GM04503 (cell line): ENCODE results near the gene RHBDL1.

Experiments
- DNase-seq: peaks from one replicate; pipeline ENCODE4 v3.0.0-alpha.2; 2012; ENCODE audit warnings: low read depth

Gene RHBDL1

GRCh38 chr16:674968-675883, at the start of gene RHBDL1:
Gene RHBDL1 (plus strand): TSS chr16:675671. CDS start chr16:675791, 120 bp downstream.
- no peak for DNase-seq

- no peak for DNase-seq
These were observed 49.3 kb upstream of the RHBDL1 start for GRCh38 chr16:625977-626765.

GRCh38 chr16:626787-627453, 48.6 kb upstream of the RHBDL1 start:
- peak; percentile 66 for DNase-seq

GRCh38 chr16:627454-628239, 47.8 kb upstream of the RHBDL1 start:
- DNase-seq = no peak

GRCh38 chr16:628321-629061, 47.0 kb upstream of the RHBDL1 start:
- DNase-seq = no peak

- no peak for DNase-seq
These were observed 46.2 kb upstream of the RHBDL1 start for GRCh38 chr16:629185-629832.

GRCh38 chr16:629833-630248, 45.6 kb upstream of the RHBDL1 start:
- DNase-seq = no peak

GRCh38 chr16:630249-630814, 45.1 kb upstream of the RHBDL1 start:
- DNase-seq = no peak

GRCh38 chr16:630815-631405, 44.6 kb upstream of the RHBDL1 start, which contains the start of gene WFIKKN1:
Gene WFIKKN1 (plus strand): TSS chr16:630985. CDS start chr16:631254, 269 bp downstream.
- DNase-seq = no peak

GRCh38 chr16:631808-632358, 43.6 kb upstream of the RHBDL1 start:
- no peak for DNase-seq

GRCh38 chr16:632486-633335, 42.8 kb upstream of the RHBDL1 start:
- no peak for DNase-seq

GRCh38 chr16:633336-634050, 42.0 kb upstream of the RHBDL1 start:
- no peak for DNase-seq

GRCh38 chr16:634051-634670, 41.3 kb upstream of the RHBDL1 start:
- DNase-seq = no peak

GRCh38 chr16:634996-635395, 40.5 kb upstream of the RHBDL1 start:
- DNase-seq = no peak

- no peak for DNase-seq
These were observed 39.8 kb upstream of the RHBDL1 start for GRCh38 chr16:635573-636205.

- peak; percentile 63 for DNase-seq
These were observed 39.0 kb upstream of the RHBDL1 start, which contains the start of gene METTL26 for GRCh38 chr16:636206-637080. Gene METTL26 (minus strand): TSS chr16:636305. CDS start chr16:636290, 15 bp downstream.
